Hepatocyte (in vitro differentiated cells): ENCODE measurements around the gene METTL27.

ENCODE experiments used
- CTCF ChIP-seq: fragments of 200-600 bp; sonication (generic); IDR thresholded peaks from 2 replicates; pipeline ENCODE4 v1.5.1; 2016; ENCODE audit warnings: antibody characterized with exemption, mild to moderate bottlenecking; ENCODE audit not compliant: poor library complexity
- EZH2phosphoT487 ChIP-seq: fragments of 200-600 bp; sonication (generic); IDR thresholded peaks from one replicate; pipeline ENCODE4 v1.6.1; 2018; ENCODE audit warnings: antibody characterized with exemption, mild to moderate bottlenecking, low read depth, moderate library complexity; ENCODE audit not compliant: unreplicated experiment, severe bottlenecking

- no peak for TF ChIP-seq CTCF
- no peak for TF ChIP-seq EZH2phosphoT487
These were observed 7.6 kb downstream of the METTL27 start for GRCh38 chr7:73834626-73835191.
